Occipital lobe (tissue), 2 donors: ENCODE data around the gene SH2B3. TPM values are rescaled to one million over a fixed set of nuclear protein-coding genes. Genes with fewer than 3 reads are reported as not detected.

Experiments used
- DNase-seq: peaks from one replicate; lab custom pipeline; 2025; lab: John Stamatoyannopoulos, UW
- total RNA-seq: library from RNA; depleted of rRNA; stranded (reverse); fragments of >200 nt; gene quantifications from one replicate; pipeline ENCODE4 v1.2.3, GENCODE V29; 2014

Gene SH2B3
- total RNA-seq, 1 donor from 2014 or later = 5.1 TPM

DNA sequence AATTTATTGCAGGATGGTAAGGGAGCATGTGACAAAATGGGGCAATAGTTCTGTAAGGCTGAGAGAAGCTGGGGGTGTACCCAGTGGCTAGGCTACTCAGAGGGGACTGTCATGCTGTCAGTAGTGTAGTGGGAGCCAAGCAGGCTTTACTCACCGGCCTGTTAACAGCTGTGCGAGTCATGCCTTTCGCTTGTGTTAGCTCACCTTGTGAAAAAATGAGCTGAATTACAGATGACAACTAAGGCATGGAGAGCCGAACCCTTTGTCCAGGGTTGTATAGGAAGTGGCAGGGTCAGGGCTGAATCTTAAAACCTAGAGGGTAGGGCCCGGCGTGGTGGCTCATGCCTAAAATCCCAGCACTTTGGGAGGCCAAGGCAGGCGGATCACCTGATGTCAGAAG, 37.9 kb downstream of the SH2B3 start:
- DNase-seq = no peak

DNA sequence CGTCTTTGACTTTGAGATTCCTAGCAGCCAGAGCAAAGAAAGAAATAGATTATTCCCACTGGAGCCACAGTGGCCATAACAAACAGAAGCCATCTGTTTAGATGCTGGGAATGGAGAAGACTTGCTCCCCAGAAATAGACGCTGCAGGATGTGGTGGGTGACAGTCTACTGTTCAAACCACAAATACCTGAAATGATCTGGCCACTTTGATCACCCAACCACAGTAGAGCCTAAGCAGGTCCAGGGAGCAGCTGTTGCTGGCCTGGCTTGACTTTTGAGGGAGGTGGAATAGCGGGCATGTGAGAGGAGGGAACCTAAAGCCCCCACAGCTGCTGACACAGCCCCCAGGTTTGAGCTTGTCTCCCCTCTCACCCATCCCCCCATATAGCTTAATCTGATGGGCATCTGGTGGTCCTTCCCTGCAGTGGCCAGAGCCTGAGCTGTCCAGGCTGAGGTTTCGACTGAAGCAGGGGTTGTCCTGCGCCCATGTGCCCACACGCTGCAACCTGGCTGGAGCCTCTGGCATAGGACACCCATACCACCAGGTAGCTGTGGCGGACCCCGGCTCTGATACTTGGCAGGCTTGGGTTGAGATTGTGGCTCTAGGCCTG, 38.7 kb downstream of the SH2B3 start:
- DNase-seq = no peak

GRCh38 chr12:111444925-111445725, 39.4 kb downstream of the SH2B3 start:
- DNase-seq = peak; percentile 35

DNA sequence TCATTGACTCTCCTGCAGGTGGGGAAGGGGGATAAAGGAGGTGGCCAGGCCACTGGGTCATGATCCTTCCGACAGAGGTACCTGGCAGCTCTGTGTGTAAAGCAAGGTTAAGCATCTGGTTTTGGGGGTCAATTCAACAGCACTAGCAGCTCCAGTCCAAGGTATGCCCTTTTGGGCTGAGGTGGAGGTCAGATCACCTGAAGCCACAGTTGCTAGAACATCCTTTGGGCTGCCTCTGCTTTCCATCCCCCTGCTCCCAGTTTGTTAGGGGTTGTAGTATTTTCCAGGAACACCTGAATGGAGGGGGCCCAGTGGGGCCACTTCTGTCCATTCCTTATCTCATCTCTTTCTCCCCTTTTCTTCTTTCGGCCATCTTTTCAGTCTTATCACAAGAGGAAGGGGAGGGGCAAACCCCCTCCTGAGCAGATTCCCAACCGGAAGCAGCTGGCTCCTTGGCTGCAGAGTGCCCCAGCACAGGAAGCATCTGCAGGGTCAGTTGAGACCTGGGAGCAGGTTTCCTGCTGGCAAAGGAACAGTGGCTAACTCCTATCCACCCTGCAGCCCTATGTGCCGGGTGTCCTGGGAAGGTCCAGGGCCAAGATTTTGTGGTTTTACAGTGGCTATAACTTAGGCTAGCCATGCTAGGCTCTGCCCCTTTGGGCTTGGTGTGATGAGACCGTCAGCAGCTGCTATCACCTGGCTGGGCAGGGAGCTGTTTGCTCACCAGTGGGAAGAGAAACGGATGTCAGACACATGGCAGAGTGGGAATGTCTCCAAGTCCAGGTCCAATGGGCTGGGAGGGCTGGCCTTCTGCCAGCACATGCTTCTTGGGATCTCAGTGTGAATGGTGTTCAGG, 40.2 kb downstream of the SH2B3 start:
- DNase-seq = no peak

GRCh38 chr12:111446631-111447570, 41.2 kb downstream of the SH2B3 start:
- no peak for DNase-seq

- no peak for DNase-seq
These were observed 42.0 kb downstream of the SH2B3 start for GRCh38 chr12:111447571-111448265.

DNA sequence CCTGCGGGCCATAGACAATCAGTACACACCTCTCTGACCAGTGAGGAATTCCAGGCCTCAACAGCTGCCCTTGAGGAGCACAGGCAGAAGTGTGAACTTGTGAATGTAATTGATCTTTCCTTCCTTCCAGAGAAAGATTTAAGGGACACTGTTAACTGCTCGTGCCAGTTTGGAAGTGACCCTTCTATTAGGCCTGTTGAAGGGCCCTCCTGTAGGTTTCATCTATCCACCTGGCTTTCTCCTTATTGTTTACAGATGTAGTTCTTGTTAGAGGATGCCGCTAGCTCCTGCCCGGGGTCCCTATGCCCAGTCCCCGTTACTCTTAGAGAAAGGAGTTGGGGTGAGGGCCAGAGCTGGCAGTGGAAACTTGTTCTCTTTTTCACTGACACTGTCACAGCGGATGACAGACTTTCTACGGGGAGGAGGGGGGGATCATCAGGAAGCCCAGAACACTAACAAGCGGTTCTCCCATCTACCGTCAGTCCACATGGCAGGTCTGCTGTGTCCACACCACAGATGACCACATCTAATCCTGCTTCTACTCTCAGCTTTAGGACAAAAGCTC, 42.6 kb downstream of the SH2B3 start:
- DNase-seq = no peak

DNA sequence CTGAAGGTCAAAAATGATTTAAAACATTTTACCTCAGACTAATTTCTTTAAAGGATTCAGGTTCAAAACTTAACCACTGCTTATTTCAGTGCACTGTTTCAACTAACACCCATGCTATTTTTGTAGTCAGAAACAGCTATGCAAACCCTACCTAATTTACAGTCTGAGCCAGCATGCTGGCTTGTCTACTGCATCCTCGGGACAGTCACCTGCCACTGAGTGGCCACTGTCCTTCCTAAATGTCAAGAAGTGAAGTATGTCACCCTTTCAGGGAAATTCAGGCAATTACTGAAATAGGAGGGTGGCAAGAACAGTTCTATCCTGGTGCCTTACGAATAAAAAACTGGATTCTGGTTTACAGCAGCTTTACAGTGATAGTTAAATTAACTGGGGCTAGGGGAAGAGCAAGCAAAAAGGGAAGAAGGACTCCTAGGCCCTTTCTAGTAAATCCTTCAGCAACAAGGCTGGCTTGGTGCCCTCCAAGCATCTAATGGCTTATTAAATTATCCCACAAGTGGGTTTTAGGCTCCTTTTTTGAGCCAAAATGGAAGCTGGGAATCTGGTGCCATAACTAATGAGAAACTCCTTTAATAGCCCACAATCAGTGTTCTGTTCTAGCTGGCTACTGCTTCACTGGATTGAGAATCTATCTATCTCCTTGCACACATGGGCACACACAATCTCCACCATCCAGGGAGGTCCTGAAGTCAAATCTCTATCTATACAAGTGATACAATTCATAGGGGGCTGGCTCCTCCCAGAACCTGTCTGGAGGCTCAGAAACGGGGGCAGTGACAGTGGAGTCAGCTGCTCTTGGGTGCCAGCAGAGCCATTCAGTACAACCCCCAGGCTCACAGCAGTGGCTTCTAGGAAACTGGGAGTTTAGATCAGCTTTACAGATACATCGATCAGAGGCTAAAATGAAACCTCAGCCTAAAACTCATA, 43.4 kb downstream of the SH2B3 start:
- DNase-seq = no peak

DNA sequence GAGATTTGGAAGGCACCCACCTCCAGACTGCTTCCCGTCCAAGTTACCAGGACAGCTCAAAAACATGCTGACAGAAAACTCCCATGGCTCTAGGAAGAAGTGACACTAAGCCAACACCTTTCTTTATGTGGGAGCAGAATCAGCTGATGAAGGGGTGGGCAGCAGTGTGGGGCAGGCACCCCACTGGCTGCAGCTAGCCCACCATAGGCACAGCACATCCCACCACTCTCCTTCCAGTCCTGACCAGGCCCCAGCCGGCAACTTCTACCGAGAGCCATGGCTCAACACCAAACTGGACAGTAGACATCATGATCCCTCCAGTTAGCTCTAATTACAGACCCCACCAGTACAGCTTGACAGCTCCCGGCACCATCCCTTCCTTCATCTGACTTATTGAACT, 45.0 kb downstream of the SH2B3 start:
- DNase-seq = no peak

DNA sequence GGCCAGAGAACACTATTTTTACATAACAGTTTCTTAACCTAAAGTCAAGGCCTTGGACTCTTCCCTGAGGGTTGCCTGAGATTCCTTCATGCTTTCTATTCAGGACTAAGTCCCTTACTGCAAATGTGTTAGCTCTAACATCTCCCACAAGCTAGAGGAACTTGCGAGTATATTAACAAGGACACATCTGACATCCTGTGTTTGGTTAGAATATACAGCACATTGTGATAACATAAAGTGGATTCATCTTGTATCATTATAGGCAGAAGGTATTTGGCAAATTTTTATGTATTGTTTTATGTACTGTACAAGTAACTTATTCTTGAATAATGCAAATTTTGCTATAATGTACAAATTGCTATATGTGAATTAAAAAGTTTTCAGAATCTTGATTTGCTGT, 45.5 kb downstream of the SH2B3 start:
- no peak for DNase-seq

- no peak for DNase-seq
These were observed 46.0 kb downstream of the SH2B3 start for GRCh38 chr12:111451649-111452129.

- no peak for DNase-seq
These were observed 47.6 kb downstream of the SH2B3 start for GRCh38 chr12:111453071-111453989.

- no peak for DNase-seq
These were observed 48.6 kb downstream of the SH2B3 start for GRCh38 chr12:111454311-111454710.

- DNase-seq = no peak
These were observed 49.2 kb downstream of the SH2B3 start for GRCh38 chr12:111454716-111455447.

- DNase-seq = no peak
These were observed 50.0 kb downstream of the SH2B3 start for GRCh38 chr12:111455448-111456320.

- no peak for DNase-seq
These were observed 51.3 kb downstream of the SH2B3 start for GRCh38 chr12:111457071-111457470.
